ENCODE data around the gene AASDH.

Gene AASDH

GRCh38 chr4:56387023-56388001 lies at the start of gene AASDH:
Gene AASDH (minus strand): TSS chr4:56387491. CDS start chr4:56384299, 3,192 bp downstream.
- peak; percentile 95 for DNase-seq (ENCODE audit: low read depth)
- TF ChIP-seq, protein P1, sequence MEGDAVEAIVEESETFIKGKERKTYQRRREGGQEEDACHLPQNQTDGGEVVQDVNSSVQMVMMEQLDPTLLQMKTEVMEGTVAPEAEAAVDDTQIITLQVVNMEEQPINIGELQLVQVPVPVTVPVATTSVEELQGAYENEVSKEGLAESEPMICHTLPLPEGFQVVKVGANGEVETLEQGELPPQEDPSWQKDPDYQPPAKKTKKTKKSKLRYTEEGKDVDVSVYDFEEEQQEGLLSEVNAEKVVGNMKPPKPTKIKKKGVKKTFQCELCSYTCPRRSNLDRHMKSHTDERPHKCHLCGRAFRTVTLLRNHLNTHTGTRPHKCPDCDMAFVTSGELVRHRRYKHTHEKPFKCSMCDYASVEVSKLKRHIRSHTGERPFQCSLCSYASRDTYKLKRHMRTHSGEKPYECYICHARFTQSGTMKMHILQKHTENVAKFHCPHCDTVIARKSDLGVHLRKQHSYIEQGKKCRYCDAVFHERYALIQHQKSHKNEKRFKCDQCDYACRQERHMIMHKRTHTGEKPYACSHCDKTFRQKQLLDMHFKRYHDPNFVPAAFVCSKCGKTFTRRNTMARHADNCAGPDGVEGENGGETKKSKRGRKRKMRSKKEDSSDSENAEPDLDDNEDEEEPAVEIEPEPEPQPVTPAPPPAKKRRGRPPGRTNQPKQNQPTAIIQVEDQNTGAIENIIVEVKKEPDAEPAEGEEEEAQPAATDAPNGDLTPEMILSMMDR (IDR thresholded peaks at IDR 0.05; ENCODE audit: insufficient read depth, low read depth, low read length, missing control alignments): no peak
- H3K4me3 ChIP-seq (ENCODE audit: low read depth, low read length): peak within 1 kb of the TSS; percentile 90

GRCh38 chr4:56435140-56435926 lies 48.0 kb upstream of the AASDH start, which contains the start of gene PPAT:
Gene PPAT (minus strand): TSS chr4:56435615. CDS start chr4:56435477, 138 bp downstream.
- H3K4me3 ChIP-seq (ENCODE audit: low read depth, low read length): peak within 1 kb of the TSS; percentile 99
- DNase-seq (ENCODE audit: low read depth): peak; percentile 99
- TF ChIP-seq, protein P1 (IDR thresholded peaks at IDR 0.05; ENCODE audit: insufficient read depth, low read depth, low read length, missing control alignments): peak; percentile 2

DNA sequence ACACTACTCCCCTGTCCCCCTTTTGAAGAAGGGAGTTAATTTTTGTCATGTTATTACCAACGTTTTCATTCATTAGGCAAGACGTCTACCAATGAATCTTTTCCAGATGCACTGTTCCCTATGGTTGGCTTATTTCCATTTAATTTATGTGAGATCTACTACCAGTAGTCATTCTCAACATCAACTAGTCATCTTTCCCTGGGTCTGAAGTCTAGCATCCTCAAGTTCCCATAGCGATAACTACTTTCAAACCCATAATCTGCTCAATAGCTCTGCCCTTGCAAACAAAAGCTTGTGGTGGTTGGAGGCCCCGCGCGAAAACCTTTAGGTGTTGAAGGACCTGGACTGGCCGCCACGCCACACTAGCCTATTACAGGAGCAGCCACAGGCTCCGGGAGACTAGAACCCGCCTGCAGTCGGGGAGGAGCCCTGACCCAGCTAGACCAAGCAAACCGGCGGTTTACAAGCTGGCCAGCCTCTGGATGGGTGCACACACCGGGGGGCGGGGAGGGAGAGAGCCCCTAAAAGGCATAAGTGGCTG lies 47.4 kb upstream of the AASDH start:
- H3K4me3 ChIP-seq (ENCODE audit: low read depth, low read length): peak overlapping the region; percentile 99
- TF ChIP-seq, protein P1 (IDR thresholded peaks at IDR 0.05; ENCODE audit: insufficient read depth, low read depth, low read length, missing control alignments): no peak
- DNase-seq (ENCODE audit: low read depth): peak; percentile 86

GRCh38 chr4:56433280-56433679 lies 46.0 kb upstream of the AASDH start:
- TF ChIP-seq, protein P1 (IDR thresholded peaks at IDR 0.05; ENCODE audit: insufficient read depth, low read depth, low read length, missing control alignments): no peak
- DNase-seq (ENCODE audit: low read depth): no peak
- H3K4me3 ChIP-seq (ENCODE audit: low read depth, low read length): peak overlapping the region; percentile 99

GRCh38 chr4:56430203-56430602 lies 42.9 kb upstream of the AASDH start:
- no peak overlapping the region for H3K4me3 ChIP-seq (ENCODE audit: low read depth, low read length)
- DNase-seq (ENCODE audit: low read depth): no peak
- TF ChIP-seq, protein P1 (IDR thresholded peaks at IDR 0.05; ENCODE audit: insufficient read depth, low read depth, low read length, missing control alignments): no peak

DNA sequence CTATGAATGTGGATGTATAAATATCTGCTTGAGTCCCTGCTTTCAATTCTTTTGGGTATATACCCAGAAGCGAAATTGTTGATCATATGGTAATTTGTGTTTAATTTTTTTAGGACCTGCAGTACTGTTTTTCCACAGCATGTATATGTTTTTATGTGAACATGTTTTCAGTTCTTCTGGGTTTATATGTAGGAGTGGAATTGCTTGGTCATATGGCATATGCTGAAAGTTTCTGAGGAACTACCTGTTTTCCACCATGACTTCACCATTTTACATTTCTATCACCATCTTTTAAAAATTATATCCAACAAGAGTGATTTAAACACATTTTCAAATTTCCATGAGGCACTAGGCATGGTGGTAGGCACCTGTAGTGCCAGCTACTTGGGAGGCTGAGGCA lies 39.9 kb upstream of the AASDH start:
- TF ChIP-seq, protein P1 (IDR thresholded peaks at IDR 0.05; ENCODE audit: insufficient read depth, low read depth, low read length, missing control alignments): no peak
- H3K4me3 ChIP-seq (ENCODE audit: low read depth, low read length): no peak overlapping the region
- no peak for DNase-seq (ENCODE audit: low read depth)
